ENCODE results near the gene FGF9.

DNA sequence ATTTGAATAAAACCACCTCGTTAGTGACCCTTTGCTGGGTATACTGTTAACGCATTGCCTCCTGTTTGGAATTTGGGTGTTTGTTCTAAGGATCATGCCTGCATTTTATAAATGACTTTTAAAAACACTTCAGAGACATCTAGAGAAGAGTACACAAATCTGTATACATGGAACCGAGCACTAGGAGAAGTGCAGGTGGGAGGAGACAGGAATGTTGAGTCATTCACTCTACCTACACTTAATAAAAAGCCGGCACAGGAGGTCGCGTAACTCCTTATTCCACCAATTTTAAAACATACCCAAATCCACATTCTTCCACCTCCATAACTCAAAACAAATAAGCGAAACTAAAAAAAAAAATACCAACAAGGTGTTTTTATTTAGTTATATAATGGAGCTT lies 48.6 kb downstream of the FGF9 start:
- TF ChIP-seq NR2C2 (CRISPR knock-in tag; IDR thresholded peaks at IDR 0.05) (no peak), NFYB (CRISPR knock-in tag; conservative IDR thresholded peaks at IDR 0.05; ENCODE audit: low read depth) (no peak), NR3C1 (CRISPR knock-in tag; conservative IDR thresholded peaks at IDR 0.05; ENCODE audit: low read depth) (no peak)
